H1 (cell line): Measurements from ENCODE around the gene FAM120B. TPM values are rescaled to one million over a fixed set of nuclear protein-coding genes. Genes with fewer than 3 reads are reported as not detected.

ENCODE experiments used
- CTCF ChIA-PET: fragments of 300-600 bp; sonication (Branson Sonifier 250); formaldehyde crosslinking; loops from one replicate; lab custom pipeline; 2021; ENCODE audit not compliant: partially characterized antibody; lab: Charles Lee
- POLR2A ChIA-PET: fragments of 300-600 bp; sonication (Branson Sonifier 250); formaldehyde crosslinking; loops from one replicate; lab custom pipeline; 2021; ENCODE audit warnings: inconsistent platforms; ENCODE audit not compliant: partially characterized antibody; lab: Charles Lee
- DNase-seq, 2 experiments: peaks; one replicate each; pipeline versions ENCODE4 v3.0.0 to v3.0.0-alpha.2; 2010 to 2022; ENCODE audit warnings: low spot score in 2 of 2, low read depth in 1 of 2, mixed read lengths in 1 of 2
- FAIRE-seq: peaks from 2 replicates; lab custom pipeline; 2011; peaks lifted over from hg19 to GRCh38; lab: Jason Lieb, UNC
- H2AFZ ChIP-seq: 2 replicates; pipeline ENCODE4 v1.8.1; 2012; ENCODE audit warnings: low read length, inconsistent platforms
- H2AK5ac ChIP-seq: 2 replicates; pipeline ENCODE4 v1.6.1; 2013; ENCODE audit warnings: low read depth, low read length
- H2BK120ac ChIP-seq: replicated peaks from 2 replicates; pipeline ENCODE3; 2013; ENCODE audit warnings: low read depth, low read length, inconsistent platforms
- H2BK12ac ChIP-seq: 2 replicates; pipeline ENCODE4 v1.6.1; 2013; ENCODE audit warnings: low read depth, low read length
- H2BK15ac ChIP-seq: 2 replicates; pipeline ENCODE4 v1.6.1; 2013; ENCODE audit warnings: low read length
- H2BK20ac ChIP-seq: 2 replicates; pipeline ENCODE4 v1.6.1; 2013; ENCODE audit warnings: low read length
- H2BK5ac ChIP-seq: 2 replicates; pipeline ENCODE4 v1.6.1; 2013; ENCODE audit warnings: low read depth, low read length
- H3K14ac ChIP-seq: 2 replicates; pipeline ENCODE4 v1.6.1; 2013; ENCODE audit warnings: inconsistent platforms; ENCODE audit not compliant: insufficient read length
- H3K18ac ChIP-seq: 2 replicates; pipeline ENCODE4 v1.6.1; 2013; ENCODE audit warnings: low read length; ENCODE audit errors: extremely low read depth
- H3K23ac ChIP-seq: 2 replicates; pipeline ENCODE4 v1.6.1; 2013; ENCODE audit warnings: inconsistent platforms; ENCODE audit not compliant: insufficient read length
- H3K23me2 ChIP-seq: 2 replicates; pipeline ENCODE4 v1.6.1; 2013; ENCODE audit warnings: low read depth, low read length
- H3K27ac ChIP-seq: 2 replicates; pipeline ENCODE4 v1.6.1; 2011; ENCODE audit warnings: low read depth, low read length, inconsistent platforms
- H3K27me3 ChIP-seq, 4 experiments: replicated peaks in 1 of 4; 1 replicate in 1 of 4; 2 replicates in 3 of 4; pipeline versions ENCODE4 v1.6.1 to v1.8.1; 2011 to 2013; ENCODE audit warnings: low read length in 3 of 4, mild to moderate bottlenecking in 3 of 4, inconsistent platforms in 2 of 4, mixed read lengths in 2 of 4, moderate library complexity in 1 of 4; ENCODE audit not compliant: control insufficient read depth in 3 of 4, insufficient read depth in 3 of 4; ENCODE audit errors: extremely low read depth in 1 of 4
- H3K36me3 ChIP-seq, 4 experiments: 2 replicates each; pipeline versions ENCODE4 v1.6.1 to v1.8.1; 2011 to 2013; ENCODE audit warnings: mild to moderate bottlenecking in 4 of 4, low read length in 3 of 4, moderate library complexity in 2 of 4, control low read depth in 1 of 4, inconsistent platforms in 1 of 4; ENCODE audit not compliant: insufficient read depth in 4 of 4, control insufficient read depth in 2 of 4
- H3K4ac ChIP-seq: replicated peaks from 2 replicates; pipeline ENCODE3; 2013; ENCODE audit warnings: low read length, low read depth, mixed read lengths, inconsistent platforms; ENCODE audit not compliant: insufficient read length
- H3K4me1 ChIP-seq, 4 experiments: replicated peaks in 1 of 4; 1 replicate in 1 of 4; 2 replicates in 3 of 4; pipeline versions ENCODE4 v1.6.1 to v1.8.1; 2011 to 2013; ENCODE audit warnings: low read length in 3 of 4, inconsistent platforms in 2 of 4, mixed read lengths in 1 of 4; ENCODE audit not compliant: insufficient read depth in 4 of 4, control insufficient read depth in 3 of 4
- H3K4me2 ChIP-seq, 2 experiments: 2 replicates each; pipeline versions ENCODE4 v1.6.1 to v1.8.1; 2011 to 2013; ENCODE audit warnings: low read depth in 2 of 2, low read length in 2 of 2, control low read depth in 1 of 2, inconsistent platforms in 1 of 2, mild to moderate bottlenecking in 1 of 2; ENCODE audit not compliant: insufficient read depth in 1 of 2
- H3K4me3 ChIP-seq, 4 experiments: fragments of 200-600, 300-600 bp in 1 of 4; sonication (generic), shearing (Covaris generic), sonication (Bioruptor Twin) in 1 of 4; 2 replicates each; pipeline versions ENCODE4 v1.5.1 to v1.8.1; 2011 to 2016; ENCODE audit warnings: low read length in 4 of 4, low read depth in 3 of 4, control low read depth in 2 of 4, inconsistent platforms in 2 of 4, mild to moderate bottlenecking in 2 of 4, mixed read lengths in 1 of 4, moderate library complexity in 1 of 4; ENCODE audit not compliant: insufficient read depth in 2 of 4; ENCODE audit errors: extremely low read depth in 1 of 4
- H3K56ac ChIP-seq: replicated peaks from 2 replicates; pipeline ENCODE3; 2013; ENCODE audit warnings: low read depth, mild to moderate bottlenecking, mixed read lengths, low read length, inconsistent platforms; ENCODE audit not compliant: insufficient read length
- H3K79me1 ChIP-seq: 2 replicates; pipeline ENCODE4 v1.6.1; 2013; ENCODE audit warnings: low read depth, low read length, control low read depth
- H3K79me2 ChIP-seq, 2 experiments: 2 replicates each; pipeline versions ENCODE4 v1.6.1 to v1.8.1; 2012 to 2013; ENCODE audit warnings: low read length in 2 of 2, mild to moderate bottlenecking in 2 of 2, inconsistent platforms in 1 of 2; ENCODE audit not compliant: insufficient read depth in 2 of 2, control insufficient read depth in 1 of 2
- H3K9ac ChIP-seq, 4 experiments: replicated peaks in 1 of 4; 1 replicate in 1 of 4; 2 replicates in 3 of 4; pipeline versions ENCODE4 v1.6.1 to v1.8.1; 2011 to 2013; ENCODE audit warnings: low read depth in 3 of 4, low read length in 3 of 4, control low read depth in 2 of 4, mild to moderate bottlenecking in 2 of 4, moderate library complexity in 2 of 4, inconsistent platforms in 1 of 4; ENCODE audit errors: extremely low read depth in 1 of 4
- H3K9me3 ChIP-seq, 2 experiments: 2 replicates each; pipeline versions ENCODE4 v1.6.1 to v1.8.1; 2012 to 2013; ENCODE audit warnings: mild to moderate bottlenecking in 2 of 2, moderate library complexity in 2 of 2, control low read depth in 1 of 2, inconsistent platforms in 1 of 2, low read depth in 1 of 2, low read length in 1 of 2, mixed read lengths in 1 of 2; ENCODE audit not compliant: insufficient read depth in 2 of 2
- H4K20me1 ChIP-seq, 2 experiments: replicated peaks in 1 of 2; 2 replicates each; pipeline versions ENCODE3 to v1.8.1; 2011 to 2013; ENCODE audit warnings: inconsistent platforms in 2 of 2, low read length in 2 of 2, mild to moderate bottlenecking in 1 of 2; ENCODE audit not compliant: insufficient read depth in 2 of 2, control insufficient read depth in 1 of 2
- H4K5ac ChIP-seq: 2 replicates; pipeline ENCODE4 v1.6.1; 2013; ENCODE audit warnings: low read length, low read depth, mixed read lengths, inconsistent platforms; ENCODE audit not compliant: insufficient read length
- H4K8ac ChIP-seq: 2 replicates; pipeline ENCODE4 v1.8.0; 2013; ENCODE audit warnings: mild to moderate bottlenecking, moderate library complexity, low read length, inconsistent platforms; ENCODE audit not compliant: insufficient read depth; ENCODE audit errors: extremely low read depth
- H4K91ac ChIP-seq: replicated peaks from 2 replicates; pipeline ENCODE3; 2013; ENCODE audit warnings: low read length, mixed read lengths, inconsistent platforms; ENCODE audit not compliant: insufficient read length
- CHD1 ChIP-seq: IDR thresholded peaks from 2 replicates; pipeline ENCODE4 v1.6.1; 2012; ENCODE audit warnings: low read depth, low read length, improper control_type of control experiment
- KDM4A ChIP-seq: IDR thresholded peaks from one replicate; pipeline ENCODE4 v1.7.1; 2012; ENCODE audit warnings: low read depth, mild to moderate bottlenecking, moderate library complexity, low read length, inconsistent platforms; ENCODE audit not compliant: severe bottlenecking
- NRF1 ChIP-seq: IDR thresholded peaks from 2 replicates; pipeline ENCODE4 v1.6.1; 2011; ENCODE audit warnings: mild to moderate bottlenecking, low read depth, low read length, improper control_type of control experiment
- POU5F1 ChIP-seq: IDR thresholded peaks from 2 replicates; pipeline ENCODE4 v1.6.1; 2011; ENCODE audit warnings: low read depth, mild to moderate bottlenecking, low read length, moderate library complexity
- SIN3A ChIP-seq, 2 experiments: IDR thresholded peaks in 1 of 2; conservative IDR thresholded peaks in 1 of 2; 2 replicates each; pipeline ENCODE4 v1.6.1; 2011 to 2012; ENCODE audit warnings: low read length in 2 of 2, improper control_type of control experiment in 1 of 2, low read depth in 1 of 2, mild to moderate bottlenecking in 1 of 2
- SRF ChIP-seq: IDR thresholded peaks from 2 replicates; pipeline ENCODE4 v1.6.1; 2011; ENCODE audit warnings: mild to moderate bottlenecking, low read depth, low read length, moderate library complexity
- TCF12 ChIP-seq: IDR thresholded peaks from 2 replicates; pipeline ENCODE4 v1.6.1; 2011; ENCODE audit warnings: low read depth, mild to moderate bottlenecking, low read length
- YY1 ChIP-seq: IDR thresholded peaks from 2 replicates; pipeline ENCODE4 v1.6.1; 2011; ENCODE audit warnings: low read depth, mild to moderate bottlenecking, low read length
- WGBS, 2 experiments: shearing (Covaris generic) in 1 of 2; methylation state at CpG; one replicate each; pipeline versions ENCODE4 v1.1.6 to v1.1.7; 2013 to 2015; ENCODE audit warnings: low lambda C conversion rate in 2 of 2, mixed read lengths in 2 of 2, inconsistent platforms in 1 of 2, low coverage in 1 of 2, missing lambda C conversion rate in 1 of 2; ENCODE audit not compliant: insufficient replicate concordance in 2 of 2, insufficient coverage in 1 of 2, insufficient read length in 1 of 2; ENCODE audit errors: extremely low coverage in 1 of 2, missing lambda C conversion rate in 1 of 2; 5-methylcytosine and 5-hydroxymethylcytosine counted together
- polyA plus RNA-seq, 7 experiments: library from polyadenylated mRNA; depleted of rRNA in 3 of 7; stranded (reverse) in 5 of 7; unstranded in 2 of 7; fragments of >200 nt in 5 of 7; fragments of 200-250 nt in 2 of 7; gene quantifications; 1 replicate in 5 of 7; 2 replicates in 1 of 7; 4 replicates in 1 of 7; pipeline versions ENCODE4 v1.2.1 to v1.2.3, GENCODE V29; 2011 to 2013; ENCODE audit warnings: missing spikeins in 2 of 7, mixed read lengths in 2 of 7
- total RNA-seq: library from RNA; stranded (reverse); fragmentation: NEBNext Ultra II Directional; extraction: Animal tissue kit (Norgen Biotek cat#: 25700); gene quantifications from 2 replicates; pipeline ENCODE4 v1.2.1, GENCODE V29; 2021
- TF ChIP-seq, protein P1 (sequence below): IDR thresholded peaks from 2 replicates; pipeline ENCODE4 v1.6.1; 2011; ENCODE audit warnings: low read depth, mild to moderate bottlenecking, low read length; ENCODE audit not compliant: insufficient read depth
- TF ChIP-seq, protein P2 (sequence below), 3 experiments: IDR thresholded peaks; 1 replicate in 2 of 3; 2 replicates in 1 of 3; pipeline versions ENCODE4 v1.5.1 to v1.6.1; 2011; ENCODE audit warnings: low read length in 3 of 3, mild to moderate bottlenecking in 3 of 3, inconsistent platforms in 2 of 3, low read depth in 1 of 3, moderate library complexity in 1 of 3; ENCODE audit not compliant: insufficient read depth in 1 of 3; ENCODE audit errors: control extremely low read depth in 1 of 3
- TF ChIP-seq, protein P3 (sequence below): IDR thresholded peaks from 2 replicates; pipeline ENCODE4 v1.6.1; 2012; ENCODE audit warnings: inconsistent platforms

Gene FAM120B
- total and polyA plus RNA-seq, 2 of the 8 experiments (the other 6 are each of a cell fraction or from before 2014, with no cell fraction given), result 5.1 to 12.5 TPM

DNA sequence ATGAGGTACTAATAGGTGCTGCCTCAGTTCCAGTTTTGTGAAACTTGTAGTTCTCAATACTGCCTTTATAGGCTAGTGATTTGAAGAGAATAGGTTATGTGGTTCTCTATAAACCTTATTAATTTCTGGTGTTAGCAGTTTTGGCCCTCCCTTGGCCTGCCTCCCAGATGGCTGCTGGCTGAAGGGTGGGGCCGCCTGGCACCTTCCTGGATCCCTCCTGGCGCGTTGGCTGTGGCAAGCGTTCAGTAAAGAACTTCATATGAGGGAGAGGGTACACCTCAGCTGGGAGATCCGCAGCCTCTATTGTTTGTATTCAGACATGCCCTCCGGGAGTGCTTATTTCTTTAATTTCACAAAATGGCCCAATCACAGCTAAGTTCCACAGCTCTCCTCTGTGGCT is 51.9 kb downstream of the FAM120B start:
- CTCF ChIA-PET, result interaction anchor here (1.2 kb wide), 1 partner anchor 25 kb away, joined by 3 read pairs; no protein-coding TSS in a partner anchor

More for the DNA sequence above, 51.9 kb downstream of the FAM120B start:
- Histone ChIP-seq H3K27me3 (no peaks in the 10 kb centered on the region), H3K9me3 (no peaks in the 10 kb centered on the region), H3K23me2 (no peaks in the 10 kb centered on the region), H3K23ac (no peak overlapping the region), H2AFZ (no peak overlapping the region), H3K79me1 (no peaks in the 10 kb centered on the region; the same call in 1 of the 2 replicates), H3K4me3 (no peak overlapping the region), H2BK12ac (no peak overlapping the region), H3K4ac (no peak overlapping the region), H4K20me1 (peaks cover 0 to 5% of the 10 kb centered on the region in 2 experiments), H3K14ac (no peak overlapping the region), H3K79me2 (no peaks in the 10 kb centered on the region), H4K5ac (no peak overlapping the region), H3K4me2 (no peak overlapping the region), H2AK5ac (no peak overlapping the region), H2BK120ac (no peak overlapping the region), H4K8ac (no peak overlapping the region; the same call in 1 of the 2 replicates), H3K9ac (no peak overlapping the region), H4K91ac (no peak overlapping the region), H3K4me1 (no peaks in the 10 kb centered on the region), H3K27ac (no peak overlapping the region), H3K36me3 (peaks cover 0 to 5% (median 0%) of the 10 kb centered on the region in 4 experiments; a peak in 2 of 8 replicates), H3K56ac (no peak overlapping the region), H2BK15ac (no peak overlapping the region), H2BK20ac (no peak overlapping the region), H2BK5ac (no peak overlapping the region), H3K18ac (no peak overlapping the region)
- DNase-seq (no peak), FAIRE-seq (no peak)
- 96% methylated on average over 6 of the region's 6 CpGs; no CpG with 5 or more reads in 1 of the 2 experiments for WGBS, 2 experiments
- no peak for TF ChIP-seq YY1
- no peak for TF ChIP-seq CHD1
- TF ChIP-seq, protein P1, sequence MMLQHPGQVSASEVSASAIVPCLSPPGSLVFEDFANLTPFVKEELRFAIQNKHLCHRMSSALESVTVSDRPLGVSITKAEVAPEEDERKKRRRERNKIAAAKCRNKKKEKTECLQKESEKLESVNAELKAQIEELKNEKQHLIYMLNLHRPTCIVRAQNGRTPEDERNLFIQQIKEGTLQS, result no peak
- TF ChIP-seq, protein P2, sequence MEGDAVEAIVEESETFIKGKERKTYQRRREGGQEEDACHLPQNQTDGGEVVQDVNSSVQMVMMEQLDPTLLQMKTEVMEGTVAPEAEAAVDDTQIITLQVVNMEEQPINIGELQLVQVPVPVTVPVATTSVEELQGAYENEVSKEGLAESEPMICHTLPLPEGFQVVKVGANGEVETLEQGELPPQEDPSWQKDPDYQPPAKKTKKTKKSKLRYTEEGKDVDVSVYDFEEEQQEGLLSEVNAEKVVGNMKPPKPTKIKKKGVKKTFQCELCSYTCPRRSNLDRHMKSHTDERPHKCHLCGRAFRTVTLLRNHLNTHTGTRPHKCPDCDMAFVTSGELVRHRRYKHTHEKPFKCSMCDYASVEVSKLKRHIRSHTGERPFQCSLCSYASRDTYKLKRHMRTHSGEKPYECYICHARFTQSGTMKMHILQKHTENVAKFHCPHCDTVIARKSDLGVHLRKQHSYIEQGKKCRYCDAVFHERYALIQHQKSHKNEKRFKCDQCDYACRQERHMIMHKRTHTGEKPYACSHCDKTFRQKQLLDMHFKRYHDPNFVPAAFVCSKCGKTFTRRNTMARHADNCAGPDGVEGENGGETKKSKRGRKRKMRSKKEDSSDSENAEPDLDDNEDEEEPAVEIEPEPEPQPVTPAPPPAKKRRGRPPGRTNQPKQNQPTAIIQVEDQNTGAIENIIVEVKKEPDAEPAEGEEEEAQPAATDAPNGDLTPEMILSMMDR (IDR thresholded peaks at IDR 0.05; ENCODE audit: control extremely low read depth in 1 of 3, insufficient read depth in 1 of 3, low read depth in 1 of 3, low read length in 3 of 3), result no peak
- TF ChIP-seq POU5F1, result no peak
- no peak for TF ChIP-seq SIN3A (conservative IDR thresholded peaks at IDR 0.05 in 1 of 2, IDR thresholded peaks at IDR 0.05 in 1 of 2; ENCODE audit: low read depth in 1 of 2, low read length in 2 of 2)
- no peak for TF ChIP-seq KDM4A
- TF ChIP-seq TCF12, result no peak
- TF ChIP-seq NRF1, result no peak
- TF ChIP-seq SRF, result no peak
- TF ChIP-seq, protein P3, sequence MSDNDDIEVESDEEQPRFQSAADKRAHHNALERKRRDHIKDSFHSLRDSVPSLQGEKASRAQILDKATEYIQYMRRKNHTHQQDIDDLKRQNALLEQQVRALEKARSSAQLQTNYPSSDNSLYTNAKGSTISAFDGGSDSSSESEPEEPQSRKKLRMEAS, result no peak
- POLR2A ChIA-PET, result no interaction called here
